ENCODE data around the gene ZEB2.
A peak's percentile ranks its signal among the peaks of the same experiment; 100 is the strongest.

Gene ZEB2

GRCh38 chr2:144511226-144511810 lies 8.6 kb downstream of the ZEB2 start:
- H3K27me3 ChIP-seq (ENCODE audit: control insufficient read depth in 1 of 2, insufficient read depth in 2 of 2, low read length in 2 of 2) = peaks cover 5 to 14% of the 10 kb centered on the region in 2 donors
- H3K36me3 ChIP-seq (ENCODE audit: insufficient read depth, low read length) = no peaks in the 10 kb centered on the region
- no peak overlapping the region for H3K4me3 ChIP-seq (ENCODE audit: low read depth in 1 of 2, low read length in 2 of 2)
- no peak overlapping the region for H3K9ac ChIP-seq (ENCODE audit: low read length)
- peaks cover 4% of the 10 kb centered on the region for H3K4me1 ChIP-seq (ENCODE audit: insufficient read depth, low read length)
- H3K9me3 ChIP-seq (ENCODE audit: low read length) = no peaks in the 10 kb centered on the region
- peak overlapping the region; percentile 46 for H3K27ac ChIP-seq (ENCODE audit: low read depth, low read length)

GRCh38 chr2:144510294-144510991 lies 9.5 kb downstream of the ZEB2 start:
- Histone ChIP-seq H3K27ac (ENCODE audit: low read depth, low read length) (peak overlapping the region; percentile 46), H3K9ac (ENCODE audit: low read length) (no peak overlapping the region), H3K27me3 (ENCODE audit: control insufficient read depth in 1 of 2, insufficient read depth in 2 of 2, low read length in 2 of 2) (peaks cover 5 to 8% of the 10 kb centered on the region in 2 donors), H3K4me3 (ENCODE audit: low read depth in 1 of 2, low read length in 2 of 2) (peak overlapping the region in 1 of 2 donors; percentile 11), H3K36me3 (ENCODE audit: insufficient read depth, low read length) (no peaks in the 10 kb centered on the region), H3K4me1 (ENCODE audit: insufficient read depth, low read length) (peaks cover 4% of the 10 kb centered on the region), H3K9me3 (ENCODE audit: low read length) (no peaks in the 10 kb centered on the region)

GRCh38 chr2:144509879-144510221 lies 10.1 kb downstream of the ZEB2 start:
- peaks cover under 1 to 2% of the 10 kb centered on the region in 2 donors for H3K27me3 ChIP-seq (ENCODE audit: control insufficient read depth in 1 of 2, insufficient read depth in 2 of 2, low read length in 2 of 2)
- H3K4me1 ChIP-seq (ENCODE audit: insufficient read depth, low read length) = peaks cover 4% of the 10 kb centered on the region

GRCh38 chr2:144509001-144509878 lies 10.7 kb downstream of the ZEB2 start:
- H3K9ac ChIP-seq (ENCODE audit: low read length) = peak overlapping the region; percentile 11
- H3K36me3 ChIP-seq (ENCODE audit: insufficient read depth, low read length) = no peaks in the 10 kb centered on the region
- no peaks in the 10 kb centered on the region for H3K27me3 ChIP-seq (ENCODE audit: control insufficient read depth in 1 of 2, insufficient read depth in 2 of 2, low read length in 2 of 2)
- H3K9me3 ChIP-seq (ENCODE audit: low read length) = no peaks in the 10 kb centered on the region
- peak overlapping the region; percentile 46 for H3K27ac ChIP-seq (ENCODE audit: low read depth, low read length)
- peaks cover 4% of the 10 kb centered on the region for H3K4me1 ChIP-seq (ENCODE audit: insufficient read depth, low read length)
- no peak overlapping the region for H3K4me3 ChIP-seq (ENCODE audit: low read depth in 1 of 2, low read length in 2 of 2)

More at GRCh38 chr2:144509879-144510221, 10.1 kb downstream of the ZEB2 start:
- Histone ChIP-seq H3K4me3 (ENCODE audit: low read depth in 1 of 2, low read length in 2 of 2) (no peak overlapping the region), H3K9ac (ENCODE audit: low read length) (peak overlapping the region; percentile 11), H3K9me3 (ENCODE audit: low read length) (no peaks in the 10 kb centered on the region), H3K36me3 (ENCODE audit: insufficient read depth, low read length) (no peaks in the 10 kb centered on the region), H3K27ac (ENCODE audit: low read depth, low read length) (peak overlapping the region; percentile 46)

- no peaks in the 10 kb centered on the region for H3K9me3 ChIP-seq (ENCODE audit: low read length)
- H3K36me3 ChIP-seq (ENCODE audit: insufficient read depth, low read length) = no peaks in the 10 kb centered on the region
- peak overlapping the region; percentile 46 for H3K27ac ChIP-seq (ENCODE audit: low read depth, low read length)
- no peak overlapping the region for H3K4me3 ChIP-seq (ENCODE audit: low read depth in 1 of 2, low read length in 2 of 2)
- peaks cover 4% of the 10 kb centered on the region for H3K4me1 ChIP-seq (ENCODE audit: insufficient read depth, low read length)
- H3K27me3 ChIP-seq (ENCODE audit: control insufficient read depth in 1 of 2, insufficient read depth in 2 of 2, low read length in 2 of 2) = no peaks in the 10 kb centered on the region
- H3K9ac ChIP-seq (ENCODE audit: low read length) = no peak overlapping the region
Observed at GRCh38 chr2:144508172-144508851, 11.6 kb downstream of the ZEB2 start.

- Histone ChIP-seq H3K4me1 (ENCODE audit: insufficient read depth, low read length) (peaks cover 4% of the 10 kb centered on the region), H3K4me3 (ENCODE audit: low read depth in 1 of 2, low read length in 2 of 2) (no peak overlapping the region), H3K36me3 (ENCODE audit: insufficient read depth, low read length) (no peaks in the 10 kb centered on the region), H3K9ac (ENCODE audit: low read length) (no peak overlapping the region), H3K27me3 (ENCODE audit: control insufficient read depth in 1 of 2, insufficient read depth in 2 of 2, low read length in 2 of 2) (no peaks in the 10 kb centered on the region), H3K27ac (ENCODE audit: low read depth, low read length) (no peak overlapping the region), H3K9me3 (ENCODE audit: low read length) (no peaks in the 10 kb centered on the region)
Observed at GRCh38 chr2:144507441-144508171, 12.3 kb downstream of the ZEB2 start.

- Histone ChIP-seq H3K4me1 (ENCODE audit: insufficient read depth, low read length) (peaks cover 4% of the 10 kb centered on the region), H3K9ac (ENCODE audit: low read length) (no peak overlapping the region), H3K36me3 (ENCODE audit: insufficient read depth, low read length) (no peaks in the 10 kb centered on the region), H3K27ac (ENCODE audit: low read depth, low read length) (no peak overlapping the region), H3K9me3 (ENCODE audit: low read length) (no peaks in the 10 kb centered on the region), H3K4me3 (ENCODE audit: low read depth in 1 of 2, low read length in 2 of 2) (no peak overlapping the region), H3K27me3 (ENCODE audit: control insufficient read depth in 1 of 2, insufficient read depth in 2 of 2, low read length in 2 of 2) (no peaks in the 10 kb centered on the region)
Observed at GRCh38 chr2:144505245-144505831, 14.6 kb downstream of the ZEB2 start.

- Histone ChIP-seq H3K36me3 (ENCODE audit: insufficient read depth, low read length) (no peaks in the 10 kb centered on the region), H3K27ac (ENCODE audit: low read depth, low read length) (no peak overlapping the region), H3K9me3 (ENCODE audit: low read length) (no peaks in the 10 kb centered on the region), H3K4me3 (ENCODE audit: low read depth in 1 of 2, low read length in 2 of 2) (no peak overlapping the region), H3K9ac (ENCODE audit: low read length) (no peak overlapping the region), H3K4me1 (ENCODE audit: insufficient read depth, low read length) (peaks cover 4% of the 10 kb centered on the region), H3K27me3 (ENCODE audit: control insufficient read depth in 1 of 2, insufficient read depth in 2 of 2, low read length in 2 of 2) (no peaks in the 10 kb centered on the region)
Observed at GRCh38 chr2:144504218-144504641, 15.7 kb downstream of the ZEB2 start.

GRCh38 chr2:144503242-144503641 lies 16.7 kb downstream of the ZEB2 start:
- Histone ChIP-seq H3K27ac (ENCODE audit: low read depth, low read length) (no peak overlapping the region), H3K9me3 (ENCODE audit: low read length) (no peaks in the 10 kb centered on the region), H3K4me1 (ENCODE audit: insufficient read depth, low read length) (no peaks in the 10 kb centered on the region), H3K27me3 (ENCODE audit: control insufficient read depth in 1 of 2, insufficient read depth in 2 of 2, low read length in 2 of 2) (no peaks in the 10 kb centered on the region), H3K4me3 (ENCODE audit: low read depth in 1 of 2, low read length in 2 of 2) (no peak overlapping the region), H3K36me3 (ENCODE audit: insufficient read depth, low read length) (no peaks in the 10 kb centered on the region), H3K9ac (ENCODE audit: low read length) (no peak overlapping the region)

- H3K9me3 ChIP-seq (ENCODE audit: low read length) = no peaks in the 10 kb centered on the region
- no peak overlapping the region for H3K27ac ChIP-seq (ENCODE audit: low read depth, low read length)
- no peak overlapping the region for H3K9ac ChIP-seq (ENCODE audit: low read length)
- no peaks in the 10 kb centered on the region for H3K4me1 ChIP-seq (ENCODE audit: insufficient read depth, low read length)
- H3K27me3 ChIP-seq (ENCODE audit: control insufficient read depth in 1 of 2, insufficient read depth in 2 of 2, low read length in 2 of 2) = no peaks in the 10 kb centered on the region
- no peak overlapping the region for H3K4me3 ChIP-seq (ENCODE audit: low read depth in 1 of 2, low read length in 2 of 2)
- no peaks in the 10 kb centered on the region for H3K36me3 ChIP-seq (ENCODE audit: insufficient read depth, low read length)
Observed at GRCh38 chr2:144502369-144502768, 17.6 kb downstream of the ZEB2 start.

All from muscle layer of colon (tissue), 2 donors.